CD4-positive, alpha-beta T cell treated with Interleukin-6 at 100 ng/mL for 8 hours (primary cell): ENCODE data around the gene ZNF107.
"Not testable (repeated sequence)": the region's sequence is repeated elsewhere in the genome, so short reads cannot be mapped to it uniquely, and the experiment has no call there.

Source experiments
- DNase-seq: peaks from one replicate; pipeline ENCODE4 v3.0.0-alpha.2; 2020; ENCODE audit warnings: mixed read lengths, low spot score

ZNF107 gene

DNA sequence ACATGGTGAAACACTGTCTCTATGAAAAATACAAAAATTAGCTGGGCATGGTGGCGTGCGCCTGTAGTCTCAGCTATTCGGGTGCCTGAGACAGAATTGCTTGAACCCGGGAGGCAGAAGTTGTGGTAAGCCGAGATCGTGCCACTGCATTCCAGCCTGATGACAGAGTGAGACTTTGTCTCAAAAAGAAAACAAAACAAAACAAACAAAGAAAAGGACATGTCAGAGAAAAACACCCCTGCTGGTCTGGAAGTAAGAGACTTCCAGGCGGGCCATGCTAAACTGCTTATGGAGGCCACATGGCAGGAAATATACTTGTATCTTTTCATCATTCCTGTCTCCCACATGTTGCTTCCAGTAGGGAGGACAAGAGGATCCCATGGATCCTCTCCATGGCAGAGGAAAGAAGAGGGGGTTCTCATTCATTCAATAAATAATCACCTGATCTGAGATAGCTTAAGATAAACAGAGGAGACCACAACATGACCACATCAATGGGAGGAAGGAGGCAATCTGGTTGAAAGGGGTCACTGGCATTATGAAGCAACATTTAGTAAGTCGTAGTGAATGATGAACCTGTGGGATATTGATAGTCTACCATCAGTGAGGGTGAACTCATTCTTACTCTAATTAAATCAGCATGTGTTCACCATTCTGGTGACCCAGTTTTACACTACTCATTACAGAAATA lies 67.8 kb downstream of the ZNF107 start:
- no peak for DNase-seq

DNA sequence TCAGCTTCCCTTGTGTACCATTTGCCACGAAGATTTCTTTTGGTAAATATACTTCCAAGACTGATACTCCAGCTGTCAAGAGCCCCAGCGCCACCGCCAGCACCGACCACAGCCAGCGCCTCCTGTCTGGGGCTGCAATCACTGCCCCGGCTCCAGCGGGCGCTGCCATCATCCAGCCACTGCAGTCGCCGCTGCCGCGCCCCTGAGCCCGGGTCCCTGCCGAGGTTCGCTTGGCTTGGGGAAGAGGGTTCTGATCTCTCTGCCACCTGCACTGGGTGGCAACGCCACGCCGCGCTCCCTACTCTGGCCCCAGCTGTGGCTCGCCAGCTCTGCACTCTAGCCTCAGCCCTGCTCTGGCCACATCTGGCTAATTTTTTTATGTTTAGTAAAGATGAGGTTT lies 70.6 kb downstream of the ZNF107 start:
- no peak for DNase-seq

DNA sequence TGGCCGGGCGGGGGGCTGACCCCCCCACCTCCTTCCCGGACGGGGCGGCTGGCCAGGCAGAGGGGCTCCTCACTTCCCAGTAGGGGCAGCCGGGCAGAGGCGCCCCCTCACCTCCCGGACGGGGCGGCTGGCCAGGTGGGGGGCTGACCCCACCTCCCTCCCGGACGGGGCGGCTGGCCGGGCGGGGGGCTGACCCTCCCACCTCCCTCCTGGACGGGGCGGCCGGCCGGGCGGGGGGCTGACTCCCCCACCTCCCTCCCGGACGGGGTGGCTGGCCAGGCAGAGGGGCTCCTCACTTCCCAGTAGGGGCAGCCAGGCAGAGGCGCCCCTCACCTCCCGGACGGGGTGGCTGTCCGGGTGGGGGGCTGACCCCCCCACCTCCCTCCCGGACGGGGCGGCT lies 72.5 kb downstream of the ZNF107 start:
- DNase-seq: not testable (repeated sequence)

DNA sequence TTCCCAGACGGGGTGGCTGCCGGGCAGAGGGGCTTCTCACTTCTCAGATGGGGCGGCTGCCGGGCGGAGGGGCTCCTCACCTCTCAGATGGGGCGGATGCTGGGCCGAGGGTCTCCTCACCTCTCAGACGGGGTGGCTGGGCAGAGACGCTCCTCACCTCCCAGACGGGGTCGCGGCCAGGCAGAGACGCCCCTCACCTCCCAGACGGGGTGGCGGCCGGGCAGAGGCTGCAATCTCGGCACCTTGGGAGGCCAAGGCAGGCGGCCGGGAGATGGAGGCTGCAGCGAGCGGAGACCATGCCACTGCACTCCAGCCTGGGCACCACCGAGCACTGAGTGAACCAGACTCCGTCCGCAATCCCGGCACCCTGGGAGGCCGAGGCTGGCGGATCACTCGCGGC lies 73.0 kb downstream of the ZNF107 start:
- DNase-seq: not testable (repeated sequence)

DNA sequence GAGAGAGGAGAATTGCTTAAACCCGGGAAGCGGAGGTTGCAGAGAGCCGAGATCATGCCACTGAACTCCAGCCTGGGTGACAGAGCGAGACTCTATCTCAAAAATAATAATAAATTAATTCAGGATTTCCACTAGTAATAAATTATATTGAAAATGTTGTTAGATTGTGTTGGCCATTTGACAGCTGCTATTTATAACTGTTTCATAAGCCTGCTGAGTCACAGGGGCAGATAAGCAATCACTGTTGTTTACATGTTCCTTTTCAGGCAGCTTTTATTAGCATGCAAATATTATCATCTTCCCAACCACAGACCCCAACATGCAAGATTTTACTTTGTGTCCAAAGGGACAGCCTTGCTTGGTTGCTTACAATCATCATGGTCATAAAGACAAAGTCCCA lies 78.7 kb downstream of the ZNF107 start:
- DNase-seq: no peak

DNA sequence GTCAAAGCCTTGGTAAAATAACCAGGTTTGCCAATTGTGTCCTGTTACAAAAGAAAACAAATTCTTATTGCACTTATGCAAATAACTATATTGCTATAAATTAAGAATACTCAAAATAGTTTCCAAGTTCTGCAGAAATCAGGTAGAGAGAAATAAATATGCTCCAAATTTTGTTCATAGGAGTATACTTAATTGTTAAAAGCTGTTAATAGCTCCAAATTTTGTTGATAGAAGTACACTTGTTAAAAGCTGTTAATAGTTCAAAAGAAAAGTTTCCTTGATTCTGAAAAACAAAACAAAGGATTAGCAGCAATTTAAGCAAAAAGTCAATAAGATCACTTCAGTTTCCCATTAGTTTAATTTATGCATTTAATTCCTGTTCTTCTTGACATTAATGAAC lies 81.9 kb downstream of the ZNF107 start:
- DNase-seq: no peak

DNA sequence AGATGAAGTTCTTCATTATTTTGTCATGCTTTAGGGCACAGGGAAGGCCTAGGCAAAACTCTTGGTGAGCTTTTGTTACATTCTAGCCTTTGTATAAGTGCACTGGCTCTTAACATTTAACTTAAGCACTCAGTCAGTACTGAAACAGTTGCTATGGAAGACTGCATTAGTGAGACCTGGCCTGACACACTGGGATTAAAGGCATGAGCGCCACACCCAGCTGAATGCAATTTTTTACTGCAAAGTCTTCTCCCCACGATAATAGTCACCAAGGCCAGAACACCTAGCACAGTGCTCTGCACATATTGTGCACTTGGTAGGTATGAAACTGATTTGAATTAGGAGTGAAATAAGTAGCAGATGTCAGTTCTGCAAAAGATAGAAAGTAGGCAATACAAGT lies 87.1 kb downstream of the ZNF107 start:
- no peak for DNase-seq

DNA sequence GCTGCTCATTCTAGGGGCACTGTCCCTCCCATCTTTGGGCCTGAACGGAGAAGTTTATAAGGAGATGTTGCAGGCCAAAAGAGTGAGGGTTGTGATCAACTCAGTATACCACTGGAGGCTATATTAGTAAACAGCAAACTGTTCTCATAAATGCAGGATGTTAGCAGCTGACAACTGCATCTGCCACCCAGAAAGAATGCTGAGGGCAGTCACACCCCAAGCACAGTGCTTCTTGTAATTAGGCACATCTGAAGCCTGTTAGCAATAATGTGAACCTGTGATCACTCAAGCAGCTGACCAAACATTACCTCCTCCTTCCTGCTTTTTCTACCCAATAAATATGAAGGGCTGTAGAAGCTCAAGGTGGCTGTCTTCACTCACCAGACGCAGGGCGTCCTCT lies 89.9 kb downstream of the ZNF107 start:
- no peak for DNase-seq

DNA sequence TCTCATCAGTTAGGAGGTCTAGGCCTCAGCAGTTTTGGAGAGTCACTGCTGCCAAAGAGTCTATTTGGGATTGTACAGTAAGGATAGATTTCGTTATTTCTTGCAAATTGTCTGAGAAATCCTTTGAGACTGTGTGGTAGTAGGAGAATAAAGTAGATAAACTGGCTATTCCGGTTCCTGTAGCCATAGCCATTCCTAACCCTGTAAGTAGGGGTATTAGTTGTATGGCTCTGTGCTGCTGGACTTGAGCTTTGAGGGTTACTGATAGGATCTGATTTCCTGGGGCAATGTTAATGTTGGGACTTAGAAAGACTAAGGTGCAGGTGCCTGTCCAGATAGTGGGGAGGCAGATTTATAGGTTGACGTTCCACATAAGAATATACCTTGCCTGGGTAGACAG lies 92.2 kb downstream of the ZNF107 start:
- DNase-seq: no peak
